Measurements from ENCODE around the gene YWHAE.

DNA sequence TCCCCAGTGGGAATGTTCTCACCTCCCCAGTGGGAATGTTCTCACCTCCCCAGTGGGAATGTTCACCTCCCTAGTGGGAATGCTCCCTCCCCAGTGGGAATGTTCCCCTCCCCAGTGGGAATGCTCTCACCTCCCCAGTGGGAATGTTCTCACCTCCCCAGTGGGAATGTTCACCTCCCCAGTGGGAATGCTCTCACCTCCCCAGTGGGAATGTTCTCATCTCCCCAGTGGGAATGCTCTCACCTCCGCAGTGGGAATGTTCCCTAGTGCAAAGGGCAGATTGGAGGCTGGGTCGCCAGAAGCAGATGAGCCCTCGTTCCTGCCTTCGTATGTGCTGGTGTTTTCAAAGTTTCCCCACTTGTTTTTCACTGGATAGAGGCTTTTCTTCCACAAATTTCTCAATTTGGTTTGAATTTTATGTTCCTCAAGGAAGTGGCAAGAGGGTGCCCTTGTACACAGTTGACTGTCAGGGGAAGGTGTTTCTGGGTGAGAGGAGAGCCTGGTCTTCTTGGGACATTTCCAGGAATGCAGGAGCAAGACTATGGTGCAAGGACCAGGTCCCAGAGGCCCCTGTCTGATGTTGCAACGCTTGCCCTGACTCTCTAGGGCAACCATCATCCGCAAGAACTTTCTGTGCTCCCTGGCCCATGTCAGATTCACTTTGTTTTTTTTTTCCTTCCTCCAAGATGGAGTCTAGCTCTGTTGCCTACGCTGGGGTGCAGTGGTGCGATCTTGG, 86.6 kb downstream of the YWHAE start:
- no peak for TF ChIP-seq CTCF (IDR thresholded peaks at IDR 0.05)
- TF ChIP-seq REST (IDR thresholded peaks at IDR 0.05; ENCODE audit: insufficient read depth in 1 of 2, low read depth in 2 of 2, low read length in 1 of 2): no peak
- TF ChIP-seq POLR2AphosphoS5 (IDR thresholded peaks at IDR 0.05; ENCODE audit: low read depth, low read length): no peak

Data from Panc1 (cell line).